SHP77 treated with DMSO at 0.1 percent for 48 hours (cell line): Measurements from ENCODE around the gene COX19.

Experiments used
- DNase-seq: peaks from one replicate; lab custom pipeline; 2025; lab: John Stamatoyannopoulos, UW

The COX19 gene

DNA sequence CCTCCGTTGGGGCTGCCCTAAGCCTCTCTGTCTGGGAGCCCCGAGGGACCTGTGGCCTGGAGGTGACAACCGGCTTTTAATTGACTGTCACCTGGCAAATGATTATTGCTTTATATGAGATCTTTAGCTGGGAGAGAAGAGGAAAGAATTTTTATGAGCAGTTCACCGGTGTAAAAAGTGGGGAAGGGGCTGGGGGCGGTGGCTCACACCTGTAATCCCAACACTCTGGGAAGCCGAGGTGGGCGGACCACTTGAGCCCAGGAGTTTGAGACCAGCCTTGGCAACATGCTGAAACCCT, 2.6 kb upstream of the COX19 start:
- DNase-seq = no peak

DNA sequence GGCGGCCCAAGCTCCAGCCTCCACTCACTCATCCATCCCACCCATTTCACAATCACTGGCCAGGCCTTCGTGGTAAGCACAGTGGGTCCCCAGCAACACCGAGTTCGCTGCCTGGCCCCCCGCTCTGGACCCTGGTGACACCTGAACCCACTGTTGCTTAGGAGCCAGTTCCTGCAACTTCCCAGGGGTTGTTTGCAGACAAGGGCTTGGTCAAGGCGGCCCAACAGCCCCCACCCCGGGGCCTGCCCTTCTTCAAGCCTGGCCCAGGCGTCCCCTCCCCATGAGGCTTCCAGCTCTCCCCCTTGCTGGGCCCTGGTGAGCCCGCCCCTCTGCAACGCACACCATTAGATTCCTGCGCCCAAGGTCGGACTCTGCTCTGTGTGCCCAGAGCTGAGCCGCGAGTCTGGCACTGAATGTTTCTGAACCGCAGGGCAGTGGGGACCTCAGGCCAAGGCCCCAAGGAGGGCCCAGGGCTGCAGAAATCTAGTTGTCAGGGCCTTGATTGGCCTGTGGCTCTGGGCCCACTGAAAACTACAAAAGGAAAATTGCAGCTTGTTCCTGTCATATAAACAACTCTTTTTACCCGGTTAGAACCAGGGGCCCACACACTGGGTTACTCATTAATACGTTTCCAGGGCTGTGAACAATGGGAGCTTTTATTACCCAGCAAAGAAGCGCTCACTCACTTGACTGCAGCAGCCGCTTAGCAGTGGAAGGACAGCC, 2.1 kb upstream of the COX19 start:
- no peak for DNase-seq

- no peak for DNase-seq
These were observed 1.6 kb upstream of the COX19 start for GRCh38 chr7:976901-977325.

- no peak for DNase-seq
These were observed 539 bp upstream of the COX19 start for GRCh38 chr7:975702-976473.

DNA sequence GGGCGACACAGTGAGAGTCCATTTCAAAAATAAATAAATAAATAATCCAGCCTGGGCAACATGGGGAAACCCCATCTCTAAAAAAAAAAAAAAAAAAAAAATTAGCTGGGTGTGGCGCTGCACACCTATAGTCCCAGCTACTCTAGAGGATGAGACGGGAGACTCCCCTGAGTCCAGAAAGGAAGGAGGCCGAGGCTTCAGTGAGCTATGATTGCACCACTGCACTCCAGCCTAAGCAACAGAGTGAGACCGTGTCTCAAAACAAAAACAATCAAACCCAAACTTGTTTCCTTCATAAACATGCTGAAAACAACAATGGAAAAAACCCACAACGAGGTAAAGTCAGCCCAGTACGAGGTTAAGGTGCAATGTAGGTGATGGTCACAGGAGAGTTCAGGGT, 1.2 kb downstream of the COX19 start:
- no peak for DNase-seq

DNA sequence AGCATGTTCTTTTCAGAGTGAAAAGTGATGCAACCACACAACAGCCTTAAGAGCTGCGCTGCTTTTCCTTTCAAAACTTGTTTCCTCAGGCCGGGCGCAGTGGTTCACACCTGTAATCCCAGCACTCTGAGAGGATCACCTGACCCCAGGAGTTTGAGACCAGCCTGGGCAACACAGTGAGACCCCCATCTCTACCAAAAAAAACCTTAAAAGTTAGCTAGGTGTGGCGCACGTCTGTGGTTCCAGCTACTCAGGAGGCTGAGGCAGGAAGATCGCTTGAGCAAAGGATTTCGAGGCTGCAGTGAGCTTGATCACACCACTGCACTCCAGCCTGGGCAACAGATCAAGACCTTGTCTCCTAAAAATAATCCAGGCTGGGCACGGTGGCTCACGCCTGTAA, 2.0 kb downstream of the COX19 start:
- DNase-seq = no peak

DNA sequence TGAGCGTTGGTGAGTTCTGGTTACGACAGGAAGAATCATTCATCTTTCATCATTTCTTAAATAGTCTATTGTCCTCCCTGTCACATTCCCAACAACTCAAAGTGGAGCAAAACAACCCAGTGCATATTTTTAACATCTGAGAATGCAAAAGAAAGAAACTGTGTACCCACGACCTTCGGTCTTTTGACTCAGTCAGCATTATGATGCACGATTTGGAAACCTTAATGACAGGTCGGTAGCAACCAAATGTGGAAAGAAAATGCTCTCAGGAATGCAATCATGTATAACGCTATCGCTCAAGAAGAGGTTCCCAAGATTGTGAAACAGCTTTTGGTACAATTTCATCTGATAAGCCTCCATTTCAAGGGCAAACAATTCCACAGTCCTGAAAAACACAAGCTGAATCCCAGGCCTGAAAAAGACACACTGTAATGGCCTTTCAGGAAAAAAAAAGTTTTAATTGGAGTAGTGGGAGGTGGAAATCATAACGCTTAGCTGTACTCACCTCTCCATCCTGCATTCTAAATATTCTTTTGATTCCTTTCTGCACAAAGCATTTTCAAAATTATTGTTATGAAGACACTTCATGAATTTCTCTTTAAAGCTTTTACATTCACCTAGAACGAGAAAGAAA, 2.6 kb downstream of the COX19 start:
- DNase-seq = no peak

GRCh38 chr7:972110-972509, 3.2 kb downstream of the COX19 start:
- no peak for DNase-seq

DNA sequence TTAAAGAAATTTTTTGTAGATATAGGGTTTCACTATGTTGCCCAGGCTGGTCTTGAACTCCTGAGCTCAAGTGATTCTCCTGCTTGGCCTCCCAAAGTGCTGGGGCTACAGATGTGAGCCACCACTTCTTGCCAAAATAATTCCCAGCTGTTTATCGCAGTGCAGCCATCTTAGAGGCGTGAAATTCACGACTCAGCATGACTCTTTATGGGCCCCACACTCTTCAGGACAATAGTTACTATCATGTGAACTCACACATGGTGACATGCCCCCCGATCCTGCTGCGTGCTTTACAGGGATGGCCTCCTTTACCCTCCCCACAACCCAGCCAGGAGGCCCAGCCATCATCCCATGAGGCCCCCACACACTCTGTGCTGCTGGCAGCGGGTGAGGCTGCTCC, 4.6 kb downstream of the COX19 start:
- no peak for DNase-seq

DNA sequence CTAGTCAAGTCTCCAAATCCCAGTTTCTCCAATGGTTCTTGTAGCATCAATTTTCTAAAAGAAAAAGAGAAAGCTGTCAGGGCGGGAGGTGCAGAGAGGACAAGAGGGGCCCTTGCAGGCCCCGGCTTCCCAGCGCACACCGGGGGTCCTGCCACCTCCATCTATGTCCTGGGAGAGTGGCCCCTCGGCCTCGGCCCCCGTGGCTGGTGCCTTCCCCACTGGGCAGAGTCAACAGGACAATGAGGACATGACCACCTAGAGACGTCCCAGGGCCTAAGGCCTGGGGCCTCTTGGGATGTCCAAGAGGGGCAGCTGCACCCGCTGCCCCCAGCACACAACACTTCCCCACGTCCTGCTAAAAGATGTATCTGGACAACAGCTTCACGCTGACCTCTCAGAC, 5.9 kb downstream of the COX19 start:
- DNase-seq = no peak

- DNase-seq = no peak
These were observed 6.9 kb downstream of the COX19 start for GRCh38 chr7:968205-969105.

- DNase-seq = no peak
These were observed 7.8 kb downstream of the COX19 start for GRCh38 chr7:967361-968082.

DNA sequence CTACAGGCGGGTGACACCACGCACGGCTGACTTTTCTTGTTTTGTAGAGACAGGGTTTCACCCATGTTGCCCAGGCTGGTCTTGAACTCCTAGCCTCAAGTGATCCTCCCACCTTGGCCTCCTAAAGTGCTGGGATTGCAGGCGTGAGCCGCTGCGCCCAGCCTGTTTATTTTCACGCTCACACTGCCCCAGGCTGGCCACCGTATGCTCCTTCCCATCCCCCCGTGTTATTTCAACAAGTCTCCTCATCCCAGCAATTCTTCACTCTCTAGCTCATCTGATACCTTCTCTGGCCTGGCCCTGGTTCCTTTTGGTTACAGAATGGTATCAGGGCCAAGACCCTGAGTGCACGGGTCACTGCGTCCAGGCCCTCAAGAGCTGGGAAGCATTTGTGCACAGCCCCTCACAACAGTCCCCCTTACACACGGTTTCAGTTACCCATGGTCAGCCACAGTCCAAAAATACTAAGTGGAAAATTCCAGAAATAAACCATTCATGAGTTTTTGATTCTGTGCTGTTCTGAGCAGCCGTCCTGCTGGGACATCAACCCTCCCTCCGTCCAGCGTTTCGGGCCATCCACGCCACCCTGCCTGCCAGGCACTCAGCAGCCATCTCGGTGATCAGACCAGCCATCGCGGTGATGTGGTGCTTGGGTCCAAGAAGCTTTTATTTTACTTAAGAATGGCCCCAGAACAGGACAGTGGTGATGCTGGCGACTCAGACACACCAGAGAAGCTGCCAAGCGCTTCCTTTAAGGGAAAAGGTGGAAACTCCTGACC, 8.9 kb downstream of the COX19 start:
- DNase-seq = no peak

- no peak for DNase-seq
These were observed 10.7 kb downstream of the COX19 start for GRCh38 chr7:964401-965231.

DNA sequence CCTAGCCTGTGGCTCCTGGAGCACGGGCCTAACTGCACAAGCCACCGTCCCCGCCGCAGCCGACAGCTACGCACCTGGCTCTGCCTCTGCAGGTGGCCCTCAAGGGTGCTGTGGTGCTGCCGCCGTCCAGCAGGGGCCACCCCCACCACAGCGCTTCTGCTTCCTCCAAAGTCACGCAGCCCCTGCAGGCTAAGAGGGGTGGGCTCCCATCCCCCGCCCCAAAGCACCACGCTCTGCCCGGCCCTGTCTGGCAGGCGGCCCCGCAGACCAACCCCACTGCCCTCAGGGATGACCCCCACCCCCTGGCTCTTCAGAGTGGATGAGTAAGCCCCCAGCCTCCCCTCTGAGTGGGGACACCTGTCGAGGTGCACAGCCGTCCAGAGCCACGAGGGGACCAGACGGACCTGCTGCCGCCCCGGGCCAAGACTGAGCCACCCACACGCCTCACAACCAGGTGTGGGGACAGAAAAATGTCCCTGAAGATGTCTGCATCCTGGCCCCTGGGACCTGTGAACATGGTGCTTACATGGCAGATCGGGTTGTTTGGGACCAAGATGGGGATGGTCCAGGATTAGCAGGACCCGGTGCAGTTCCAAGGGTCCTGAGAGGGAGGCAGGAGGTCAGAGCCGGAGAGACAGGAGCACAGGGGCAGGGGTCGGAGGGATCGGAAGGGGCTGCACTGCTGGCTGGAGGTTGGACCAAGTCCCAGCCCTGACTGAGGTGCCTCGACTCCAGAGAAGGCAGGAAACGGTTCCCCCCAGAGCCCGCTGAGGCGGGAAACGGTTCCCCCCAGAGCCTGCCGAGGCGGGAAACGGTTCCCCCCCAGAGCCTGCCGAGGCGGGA, 11.9 kb downstream of the COX19 start:
- peak; percentile 15 for DNase-seq

- DNase-seq = no peak
These were observed 12.8 kb downstream of the COX19 start for GRCh38 chr7:962401-963081.

DNA sequence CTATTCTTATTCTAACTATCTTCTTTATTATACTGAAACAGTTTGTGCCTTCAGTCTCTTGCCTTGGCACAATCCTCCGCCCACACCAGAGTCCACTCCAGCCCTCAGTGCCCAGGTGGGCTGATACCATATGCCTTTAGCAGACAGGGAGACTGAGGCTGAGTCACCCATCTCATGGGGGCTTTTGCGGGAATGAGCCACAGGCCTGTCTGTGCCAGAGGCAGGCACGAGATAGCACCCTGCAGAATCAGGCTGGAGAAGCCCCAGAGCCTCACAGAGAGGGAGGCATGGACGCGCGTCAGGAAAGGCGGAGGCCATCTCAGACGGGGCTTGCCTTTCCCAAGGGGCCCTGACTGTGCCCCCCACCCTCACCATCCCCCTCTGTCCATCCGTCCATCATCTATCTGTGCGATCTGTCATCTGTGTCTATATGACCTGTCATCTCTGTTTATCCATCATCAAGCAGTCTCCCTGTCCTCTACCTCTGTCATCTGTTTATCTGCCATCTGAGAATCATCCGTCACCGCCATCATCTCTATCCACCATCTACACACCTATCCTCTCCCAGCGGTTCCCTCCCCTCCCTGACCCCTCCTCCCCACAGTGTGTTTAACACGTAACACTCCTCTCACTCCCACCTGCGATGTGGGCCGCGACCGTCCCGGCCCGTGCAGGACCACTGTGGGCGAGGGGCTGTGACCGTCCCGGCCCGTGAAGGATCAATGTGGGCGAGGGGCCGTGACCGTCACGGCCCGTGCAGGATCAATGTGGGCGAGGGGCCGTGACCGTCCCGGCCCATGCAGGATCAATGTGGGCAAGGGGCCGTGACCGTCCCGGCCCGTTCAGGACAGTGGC, 13.6 kb downstream of the COX19 start:
- no peak for DNase-seq
